LNCaP clone FGC (cell line): Measurements from ENCODE around the gene CCDC197.

Experiments
- DNase-seq: peaks from one replicate; pipeline ENCODE4 v3.0.0-alpha.2; 2011; ENCODE audit warnings: low read depth
- H3K4me3 ChIP-seq: 2 replicates; pipeline ENCODE4 v1.5.1; 2011; ENCODE audit warnings: mild to moderate bottlenecking, low read depth, low read length, control low read depth
- TF ChIP-seq, protein P1 (sequence below): IDR thresholded peaks from 2 replicates; pipeline ENCODE4 v1.5.1; 2012; ENCODE audit warnings: mild to moderate bottlenecking; ENCODE audit not compliant: control insufficient read depth, insufficient read depth; ENCODE audit errors: extremely low read depth

Gene CCDC197

GRCh38 chr14:93997082-93997481 lies at the start of gene CCDC197:
CCDC197 (plus strand) TSS chr14:93997301; CDS start chr14:93998132, 831 bp downstream.
- H3K4me3 ChIP-seq: no peak within 1 kb of the TSS

GRCh38 chr14:93949511-93950075 lies 47.5 kb upstream of the CCDC197 start:
- no peak for DNase-seq
- no peak overlapping the region for H3K4me3 ChIP-seq
- TF ChIP-seq, protein P1, sequence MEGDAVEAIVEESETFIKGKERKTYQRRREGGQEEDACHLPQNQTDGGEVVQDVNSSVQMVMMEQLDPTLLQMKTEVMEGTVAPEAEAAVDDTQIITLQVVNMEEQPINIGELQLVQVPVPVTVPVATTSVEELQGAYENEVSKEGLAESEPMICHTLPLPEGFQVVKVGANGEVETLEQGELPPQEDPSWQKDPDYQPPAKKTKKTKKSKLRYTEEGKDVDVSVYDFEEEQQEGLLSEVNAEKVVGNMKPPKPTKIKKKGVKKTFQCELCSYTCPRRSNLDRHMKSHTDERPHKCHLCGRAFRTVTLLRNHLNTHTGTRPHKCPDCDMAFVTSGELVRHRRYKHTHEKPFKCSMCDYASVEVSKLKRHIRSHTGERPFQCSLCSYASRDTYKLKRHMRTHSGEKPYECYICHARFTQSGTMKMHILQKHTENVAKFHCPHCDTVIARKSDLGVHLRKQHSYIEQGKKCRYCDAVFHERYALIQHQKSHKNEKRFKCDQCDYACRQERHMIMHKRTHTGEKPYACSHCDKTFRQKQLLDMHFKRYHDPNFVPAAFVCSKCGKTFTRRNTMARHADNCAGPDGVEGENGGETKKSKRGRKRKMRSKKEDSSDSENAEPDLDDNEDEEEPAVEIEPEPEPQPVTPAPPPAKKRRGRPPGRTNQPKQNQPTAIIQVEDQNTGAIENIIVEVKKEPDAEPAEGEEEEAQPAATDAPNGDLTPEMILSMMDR: no peak

More at GRCh38 chr14:93997082-93997481, at the start of gene CCDC197:
- no peak for DNase-seq
- TF ChIP-seq, protein P1: no peak

- H3K4me3 ChIP-seq: no peak overlapping the region
- DNase-seq: no peak
- TF ChIP-seq, protein P1: no peak
Observed at GRCh38 chr14:93950948-93951634, 46.0 kb upstream of the CCDC197 start.

DNA sequence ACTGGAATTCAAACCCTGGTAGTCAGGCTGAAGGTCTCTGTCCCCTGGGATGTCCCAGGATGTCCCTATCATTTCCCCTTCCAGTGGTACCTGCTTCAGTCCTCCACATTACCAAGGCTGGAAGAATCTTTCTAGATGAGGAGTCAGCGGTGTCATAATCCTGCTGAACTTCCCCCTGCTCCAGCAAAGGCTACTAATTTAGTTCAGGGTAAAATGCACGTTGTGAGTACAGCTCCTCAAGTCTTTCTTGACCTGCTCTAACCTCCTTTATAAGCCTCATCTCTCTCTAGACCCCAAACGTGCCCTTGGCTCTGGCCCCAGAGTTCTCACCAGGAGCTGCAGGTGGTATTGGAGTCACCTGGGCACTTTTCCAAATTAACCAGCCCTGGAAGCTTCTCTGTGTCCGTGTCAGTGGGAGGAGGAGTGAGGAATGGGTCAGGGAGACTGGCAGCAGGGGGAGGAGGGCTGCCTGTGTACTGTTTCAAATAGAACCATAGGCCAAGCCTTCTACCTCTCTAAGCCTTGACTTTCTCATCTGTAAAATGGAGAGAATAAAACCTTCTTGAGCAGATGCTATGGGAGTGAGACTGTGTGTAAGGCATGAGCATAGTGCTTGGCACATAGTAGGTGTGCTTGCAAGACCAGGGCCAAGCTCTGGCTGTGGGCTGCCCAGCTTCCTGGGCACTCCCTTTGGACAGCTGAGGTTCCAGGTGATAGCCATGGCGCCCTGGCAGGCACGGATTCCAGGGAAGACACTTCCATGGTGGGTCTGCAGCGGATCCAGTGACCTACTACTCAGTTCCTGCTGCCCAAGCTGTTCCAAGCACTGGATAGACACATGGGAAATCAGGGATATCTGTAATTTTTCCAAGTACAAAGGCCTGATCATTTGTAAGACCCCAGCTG lies 45.2 kb upstream of the CCDC197 start:
- TF ChIP-seq, protein P1: no peak
- no peak overlapping the region for H3K4me3 ChIP-seq
- DNase-seq: no peak

- TF ChIP-seq, protein P1: no peak
- DNase-seq: no peak
- H3K4me3 ChIP-seq: no peak overlapping the region
Observed at GRCh38 chr14:93952829-93953228, 44.3 kb upstream of the CCDC197 start.

DNA sequence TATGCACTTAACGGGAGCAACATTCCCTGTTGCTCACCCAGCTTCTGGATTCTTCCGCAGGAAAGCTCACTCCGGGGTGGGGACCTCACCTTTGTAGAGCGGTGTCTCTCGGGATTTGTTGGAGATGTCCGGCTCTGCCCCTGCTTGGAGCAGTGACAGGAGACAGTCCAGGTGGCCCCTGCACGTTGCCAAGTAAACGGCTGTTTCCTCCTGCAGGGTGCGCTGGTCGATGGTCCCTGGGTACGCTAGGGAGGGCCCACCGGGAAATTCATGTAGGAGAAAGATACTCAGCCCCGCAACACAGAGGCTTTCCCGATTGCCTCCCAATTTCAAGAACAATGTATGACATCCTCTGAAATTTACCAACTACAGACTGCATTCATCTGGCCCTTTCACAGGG lies 43.8 kb upstream of the CCDC197 start:
- no peak for DNase-seq
- H3K4me3 ChIP-seq: no peak overlapping the region
- TF ChIP-seq, protein P1: no peak
